Caco-2 (cell line): Measurements from ENCODE around the gene PRRT3. TPM values are rescaled to one million over a fixed set of nuclear protein-coding genes. Genes with fewer than 3 reads are reported as not detected.

Experiments used
- BruUV-seq: library from RNA; stranded (reverse); fragments of 400-500 nt; replicated peaks from 2 replicates; lab custom pipeline; 2021; lab: Mats Ljungman, UMichigan
- CTCF ChIA-PET: fragments of 300-600 bp; sonication (Branson Sonifier 250); formaldehyde crosslinking; loops from one replicate; lab custom pipeline; 2022; ENCODE audit warnings: antibody characterized with exemption; lab: Charles Lee
- POLR2A ChIA-PET: fragments of 300-600 bp; sonication (Branson Sonifier 250); formaldehyde crosslinking; loops from one replicate; lab custom pipeline; 2022; ENCODE audit warnings: antibody characterized with exemption; lab: Charles Lee
- DNase-seq, 2 experiments: peaks; one replicate each; pipeline versions ENCODE4 v3.0.0 to v3.0.0-alpha.2; 2020 to 2022
- H3K27me3 ChIP-seq: replicated peaks from 2 replicates; pipeline ENCODE4 v1.6.0; 2011; ENCODE audit warnings: low read length; ENCODE audit not compliant: control insufficient read depth, insufficient read depth
- H3K36me3 ChIP-seq: 2 replicates; pipeline ENCODE4 v1.5.1; 2011; ENCODE audit warnings: low read length; ENCODE audit not compliant: control insufficient read depth, insufficient read depth
- H3K4me1 ChIP-seq: fragments of 250-450 bp; sonication (Bioruptor Pico); 2 replicates; pipeline ENCODE4 v1.5.1; 2020; ENCODE audit warnings: mild to moderate bottlenecking
- H3K4me3 ChIP-seq: 2 replicates; pipeline ENCODE4 v1.5.1; 2011; ENCODE audit warnings: low read depth, mild to moderate bottlenecking, control low read depth, low read length
- H3K9me3 ChIP-seq: fragments of 250-450 bp; sonication (Bioruptor Pico); 2 replicates; pipeline ENCODE4 v1.5.1; 2020; ENCODE audit warnings: mild to moderate bottlenecking, moderate library complexity
- H3K27ac Mint-ChIP-seq: one replicate; pipeline ENCODE4 v1.8.0; 2022; ENCODE audit warnings: mixed read lengths; ENCODE audit not compliant: unreplicated experiment
- H3K27me3 Mint-ChIP-seq: one replicate; pipeline ENCODE4 v1.8.0; 2022; ENCODE audit warnings: mixed read lengths; ENCODE audit not compliant: insufficient read depth, unreplicated experiment
- H3K36me3 Mint-ChIP-seq: one replicate; pipeline ENCODE4 v1.8.0; 2022; ENCODE audit warnings: mild to moderate bottlenecking, mixed read lengths; ENCODE audit not compliant: insufficient read depth, unreplicated experiment
- H3K4me1 Mint-ChIP-seq: one replicate; pipeline ENCODE4 v1.8.0; 2022; ENCODE audit warnings: low read depth, mixed read lengths; ENCODE audit not compliant: unreplicated experiment
- H3K4me3 Mint-ChIP-seq: one replicate; pipeline ENCODE4 v1.8.0; 2022; ENCODE audit warnings: mild to moderate bottlenecking, moderate library complexity, mixed read lengths; ENCODE audit not compliant: unreplicated experiment
- H3K9me3 Mint-ChIP-seq: one replicate; pipeline ENCODE4 v1.8.0; 2022; ENCODE audit warnings: mixed read lengths; ENCODE audit not compliant: unreplicated experiment
- intact Hi-C: fragments of 100-400 bp; cut with micrococcal nuclease; formaldehyde crosslinking; loops from one replicate; pipeline ENCODE4 v1.10.0; 2022; ENCODE audit not compliant: unreplicated experiment
- total RNA-seq: library from RNA; stranded (reverse); gene quantifications from 2 replicates; pipeline ENCODE4 v1.2.3, GENCODE V29; 2022
- TF ChIP-seq, protein P1 (sequence below), 2 experiments: fragments of 200-600 bp in 1 of 2; IDR thresholded peaks; 1 replicate in 1 of 2; 2 replicates in 1 of 2; pipeline versions ENCODE4 v1.5.1 to v1.8.0; 2011 to 2022; ENCODE audit warnings: antibody characterized with exemption in 1 of 2, control low read depth in 1 of 2, inconsistent platforms in 1 of 2, low read depth in 1 of 2, low read length in 1 of 2, mild to moderate bottlenecking in 1 of 2, moderate library complexity in 1 of 2; ENCODE audit not compliant: insufficient read depth in 1 of 2, severe bottlenecking in 1 of 2, unreplicated experiment in 1 of 2

PRRT3 gene
- total RNA-seq, 1 experiment from 2014 or later = 1.3 TPM

DNA sequence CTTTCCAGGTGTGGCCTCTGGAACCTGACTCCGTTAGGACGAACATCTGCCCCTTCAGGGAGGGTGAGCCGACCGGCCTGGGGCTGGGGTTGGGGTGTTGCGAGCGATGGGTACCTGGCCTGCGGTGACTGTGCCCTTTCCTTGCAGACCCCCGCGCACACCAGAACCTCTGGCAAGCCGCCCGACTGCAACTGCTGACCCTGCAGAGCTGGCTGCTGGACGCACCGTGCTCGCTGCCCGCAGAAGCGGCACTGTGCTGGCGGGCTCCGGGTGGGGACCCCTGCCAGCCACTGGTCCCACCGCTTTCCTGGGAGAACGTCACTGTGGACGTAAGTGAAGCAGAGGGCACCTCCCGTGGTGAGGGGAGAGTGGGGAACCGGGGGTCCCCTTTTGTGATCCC, 24.1 kb downstream of the PRRT3 start:
- H3K4me1 Mint-ChIP-seq = no peaks in the 10 kb centered on the region

DNA sequence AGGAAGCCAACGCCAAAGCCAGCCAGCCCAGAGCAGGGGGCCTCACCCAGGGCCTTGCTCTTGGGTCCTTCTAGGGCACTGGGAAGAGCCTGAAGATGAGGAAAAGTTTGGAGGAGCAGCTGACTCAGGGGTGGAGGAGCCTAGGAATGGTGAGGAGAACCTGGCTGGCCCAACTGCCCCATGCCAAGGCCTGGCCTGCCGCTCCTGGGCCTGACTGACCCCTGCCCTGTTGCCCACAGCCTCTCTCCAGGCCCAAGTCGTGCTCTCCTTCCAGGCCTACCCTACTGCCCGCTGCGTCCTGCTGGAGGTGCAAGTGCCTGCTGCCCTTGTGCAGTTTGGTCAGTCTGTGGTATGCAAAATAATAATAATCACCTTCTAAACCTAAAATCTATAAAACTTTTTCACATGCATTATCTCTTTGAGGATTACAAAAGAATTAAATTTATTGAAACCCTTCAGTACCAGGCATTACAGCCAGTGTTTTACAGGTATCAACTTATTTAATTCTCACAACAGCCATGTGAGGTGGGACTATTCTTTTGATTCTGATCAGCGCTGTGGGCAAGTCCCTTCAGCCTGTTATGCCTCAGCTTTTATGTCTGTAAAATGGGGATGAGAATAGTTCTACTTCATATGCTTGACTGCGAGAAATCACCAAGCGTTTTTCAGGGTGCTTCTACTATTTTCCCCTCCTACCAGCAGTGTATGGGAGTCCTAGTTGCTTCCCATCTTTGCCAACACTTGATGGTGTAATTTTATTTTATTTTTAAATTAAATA, 33.8 kb downstream of the PRRT3 start:
- intact Hi-C loops = loop anchor here (5.0 kb wide), 1 partner anchor 76 kb away; the partner anchor contains the start of gene RPUSD3
- H3K36me3 Mint-ChIP-seq = peaks cover 13% of the 10 kb centered on the region
- TF ChIP-seq, protein P1, sequence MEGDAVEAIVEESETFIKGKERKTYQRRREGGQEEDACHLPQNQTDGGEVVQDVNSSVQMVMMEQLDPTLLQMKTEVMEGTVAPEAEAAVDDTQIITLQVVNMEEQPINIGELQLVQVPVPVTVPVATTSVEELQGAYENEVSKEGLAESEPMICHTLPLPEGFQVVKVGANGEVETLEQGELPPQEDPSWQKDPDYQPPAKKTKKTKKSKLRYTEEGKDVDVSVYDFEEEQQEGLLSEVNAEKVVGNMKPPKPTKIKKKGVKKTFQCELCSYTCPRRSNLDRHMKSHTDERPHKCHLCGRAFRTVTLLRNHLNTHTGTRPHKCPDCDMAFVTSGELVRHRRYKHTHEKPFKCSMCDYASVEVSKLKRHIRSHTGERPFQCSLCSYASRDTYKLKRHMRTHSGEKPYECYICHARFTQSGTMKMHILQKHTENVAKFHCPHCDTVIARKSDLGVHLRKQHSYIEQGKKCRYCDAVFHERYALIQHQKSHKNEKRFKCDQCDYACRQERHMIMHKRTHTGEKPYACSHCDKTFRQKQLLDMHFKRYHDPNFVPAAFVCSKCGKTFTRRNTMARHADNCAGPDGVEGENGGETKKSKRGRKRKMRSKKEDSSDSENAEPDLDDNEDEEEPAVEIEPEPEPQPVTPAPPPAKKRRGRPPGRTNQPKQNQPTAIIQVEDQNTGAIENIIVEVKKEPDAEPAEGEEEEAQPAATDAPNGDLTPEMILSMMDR (IDR thresholded peaks at IDR 0.05; ENCODE audit: insufficient read depth in 1 of 2, low read depth in 1 of 2, low read length in 1 of 2, severe bottlenecking in 1 of 2, unreplicated experiment in 1 of 2) = no peak
- no peaks in the 10 kb centered on the region for H3K9me3 Mint-ChIP-seq
- ChIA-PET CTCF (interaction anchor here (0.8 to 5.0 kb wide), 2 partner anchors 14 to 28 kb away, joined by 4 to 63 read pairs; partner anchors contain the start of gene CRELD1), POLR2A (interaction anchor here (0.6 kb wide), 1 partner anchor 15 kb away, joined by 3 read pairs; no protein-coding TSS in a partner anchor)
- no peaks in the 10 kb centered on the region for H3K9me3 ChIP-seq
- H3K36me3 ChIP-seq = peaks cover 2% of the 10 kb centered on the region; the same call in 1 of the 2 replicates
- H3K4me3 ChIP-seq = no peak overlapping the region
- H3K4me3 Mint-ChIP-seq = no peak overlapping the region
- no peak for DNase-seq
- BruUV-seq = no TSS peak
- no peaks in the 10 kb centered on the region for H3K27me3 Mint-ChIP-seq
- H3K27ac Mint-ChIP-seq = peak overlapping the region; percentile 76
- peaks cover 21% of the 10 kb centered on the region for H3K4me1 ChIP-seq
- no peaks in the 10 kb centered on the region for H3K27me3 ChIP-seq
- no peaks in the 10 kb centered on the region for H3K4me1 Mint-ChIP-seq

More for the DNA sequence above, 24.1 kb downstream of the PRRT3 start:
- H3K27me3 ChIP-seq = no peaks in the 10 kb centered on the region
- no peaks in the 10 kb centered on the region for H3K36me3 ChIP-seq
- H3K4me3 Mint-ChIP-seq = no peak overlapping the region
- H3K4me3 ChIP-seq = no peak overlapping the region
- TF ChIP-seq, protein P1 (IDR thresholded peaks at IDR 0.05; ENCODE audit: insufficient read depth in 1 of 2, low read depth in 1 of 2, low read length in 1 of 2, severe bottlenecking in 1 of 2, unreplicated experiment in 1 of 2) = no peak
- intact Hi-C loops = no loop called here
- no peak for DNase-seq
- H3K36me3 Mint-ChIP-seq = peaks cover 10% of the 10 kb centered on the region
- no peaks in the 10 kb centered on the region for H3K27me3 Mint-ChIP-seq
- no peaks in the 10 kb centered on the region for H3K9me3 ChIP-seq
- BruUV-seq = no TSS peak
- CTCF ChIA-PET = no interaction called here
- POLR2A ChIA-PET = no interaction called here
- H3K4me1 ChIP-seq = no peaks in the 10 kb centered on the region
- no peaks in the 10 kb centered on the region for H3K9me3 Mint-ChIP-seq
- no peak overlapping the region for H3K27ac Mint-ChIP-seq

GRCh38 chr3:9917820-9918219, 34.4 kb downstream of the PRRT3 start:
- H3K4me1 Mint-ChIP-seq = no peaks in the 10 kb centered on the region
- ChIA-PET POLR2A (interaction anchor here (0.6 kb wide), 1 partner anchor 15 kb away, joined by 3 read pairs; no protein-coding TSS in a partner anchor), CTCF (interaction anchor here (0.8 to 5.0 kb wide), 3 partner anchors 15 to 28 kb away, joined by 4 to 63 read pairs (median 7); partner anchors contain the start of genes CRELD1 and IL17RE)
- H3K9me3 ChIP-seq = no peaks in the 10 kb centered on the region
- H3K27me3 Mint-ChIP-seq = no peaks in the 10 kb centered on the region
- H3K4me1 ChIP-seq = peaks cover 21% of the 10 kb centered on the region
- TF ChIP-seq, protein P1 (IDR thresholded peaks at IDR 0.05; ENCODE audit: insufficient read depth in 1 of 2, low read depth in 1 of 2, low read length in 1 of 2, severe bottlenecking in 1 of 2, unreplicated experiment in 1 of 2) = no peak
- peaks cover 13% of the 10 kb centered on the region for H3K36me3 Mint-ChIP-seq
- intact Hi-C loops = loop anchor here (2.0 to 5.0 kb wide), 2 partner anchors 29 to 76 kb away; partner anchors contain the start of gene RPUSD3
- peak overlapping the region; percentile 76 for H3K27ac Mint-ChIP-seq
- H3K27me3 ChIP-seq = no peaks in the 10 kb centered on the region
- peak overlapping the region; percentile 89 for H3K4me3 Mint-ChIP-seq
- BruUV-seq = no TSS peak
- H3K4me3 ChIP-seq = no peak overlapping the region
- no peaks in the 10 kb centered on the region for H3K9me3 Mint-ChIP-seq
- peaks cover 3% of the 10 kb centered on the region; the same call in 1 of the 2 replicates for H3K36me3 ChIP-seq
- no peak for DNase-seq
